HepG2 (cell line): ENCODE results near the gene NAPB. TPM values are rescaled to one million over a fixed set of nuclear protein-coding genes. Genes with fewer than 3 reads are reported as not detected.
A peak's percentile ranks its signal among the peaks of the same experiment; 100 is the strongest.

Source experiments
- ATF4 ChIP-seq, 2 experiments: fragments of 450-650 bp in 1 of 2; sonication (generic) in 1 of 2; formaldehyde crosslinking; IDR thresholded peaks; 2 replicates each; pipeline versions ENCODE4 v1.5.0 to v1.8.0; 2020 to 2022; ENCODE audit warnings: mild to moderate bottlenecking in 1 of 2, missing genetic modification reagents in 1 of 2
- BORCS8-MEF2B ChIP-seq: sonication (generic); formaldehyde crosslinking; IDR thresholded peaks from 2 replicates; pipeline ENCODE4 v1.8.0; 2022; ENCODE audit warnings: mild to moderate bottlenecking, missing genetic modification reagents
- FOXK1 ChIP-seq: sonication (generic); formaldehyde crosslinking; IDR thresholded peaks from 2 replicates; pipeline ENCODE4 v1.4.0; 2020; ENCODE audit warnings: low read depth, missing genetic modification reagents, borderline replicate concordance
- FOXP4 ChIP-seq: sonication (generic); formaldehyde crosslinking; IDR thresholded peaks from 2 replicates; pipeline ENCODE4 v1.4.0; 2020; ENCODE audit warnings: missing genetic modification reagents
- HHEX ChIP-seq: IDR thresholded peaks from 2 replicates; pipeline ENCODE4 v1.6.1; 2016; ENCODE audit warnings: control low read depth
- HNF1B ChIP-seq: sonication (generic); formaldehyde crosslinking; IDR thresholded peaks from 2 replicates; pipeline ENCODE4 v1.5.1; 2020; ENCODE audit warnings: mild to moderate bottlenecking, moderate library complexity, missing genetic modification reagents
- IRF2 ChIP-seq: IDR thresholded peaks from 2 replicates; pipeline ENCODE4 v1.6.1; 2018; ENCODE audit warnings: missing genetic modification reagents, missing compliant biosample characterization
- KLF16 ChIP-seq, 2 experiments: sonication (generic) in 1 of 2; formaldehyde crosslinking in 1 of 2; IDR thresholded peaks; 2 replicates each; pipeline versions ENCODE4 v1.6.1 to v1.8.0; 2016 to 2023; ENCODE audit warnings: missing genetic modification reagents in 2 of 2, missing compliant biosample characterization in 1 of 2
- NKX3-1 ChIP-seq: sonication (generic); formaldehyde crosslinking; IDR thresholded peaks from 2 replicates; pipeline ENCODE4 v1.5.0; 2020; ENCODE audit warnings: missing genetic modification reagents
- PAWR ChIP-seq: sonication (generic); formaldehyde crosslinking; IDR thresholded peaks from 2 replicates; pipeline ENCODE4 v1.4.0; 2020; ENCODE audit warnings: missing genetic modification reagents, mild to moderate bottlenecking, borderline replicate concordance
- PAXIP1 ChIP-seq: sonication (generic); formaldehyde crosslinking; conservative IDR thresholded peaks from 2 replicates; pipeline ENCODE4 v1.4.0; 2020; ENCODE audit warnings: mild to moderate bottlenecking, missing genetic modification reagents, moderate library complexity
- PPARG ChIP-seq: conservative IDR thresholded peaks from 2 replicates; pipeline ENCODE4 v1.6.1; 2016; ENCODE audit warnings: missing biosample characterization, missing genetic modification reagents
- TGIF2 ChIP-seq: IDR thresholded peaks from 2 replicates; pipeline ENCODE4 v1.6.1; 2016; ENCODE audit warnings: control low read depth, missing compliant biosample characterization
- ZNF225 ChIP-seq: sonication (generic); formaldehyde crosslinking; IDR thresholded peaks from 2 replicates; pipeline ENCODE4 v1.4.0; 2020; ENCODE audit warnings: mild to moderate bottlenecking, missing genetic modification reagents
- ZNF326 ChIP-seq: sonication (generic); formaldehyde crosslinking; IDR thresholded peaks from 2 replicates; pipeline ENCODE4 v1.4.0; 2020; ENCODE audit warnings: missing genetic modification reagents, borderline replicate concordance
- ZXDC ChIP-seq: sonication (generic); formaldehyde crosslinking; IDR thresholded peaks from 2 replicates; pipeline ENCODE4 v1.5.0; 2020; ENCODE audit warnings: mild to moderate bottlenecking, missing genetic modification reagents
- polyA plus RNA-seq, 8 experiments: library from polyadenylated mRNA; depleted of rRNA in 3 of 8; stranded (reverse) in 7 of 8; unstranded in 1 of 8; fragments of >200 nt; fragmentation: Illumina TruSeq in 4 of 8; extraction: Trizol in 4 of 8; gene quantifications; 2 replicates each; pipeline versions ENCODE4 v1.2.1 to v1.2.3, GENCODE V29; 2011 to 2016; ENCODE audit warnings: low read depth in 4 of 8, missing spikeins in 1 of 8, mixed read lengths in 1 of 8; ENCODE audit not compliant: insufficient read depth in 1 of 8
- total RNA-seq, 5 experiments: library from RNA; depleted of rRNA; stranded (reverse); fragments of >200 nt; fragmentation: Illumina TruSeq; extraction: Trizol; gene quantifications; 2 replicates each; pipeline ENCODE4 v1.2.3, GENCODE V29; 2016; ENCODE audit warnings: low read depth in 1 of 5

NAPB gene
- total and polyA plus RNA-seq, 2 of the 13 experiments (the other 11 are each of a cell fraction or from before 2014, with no cell fraction given): 15.2 to 16.1 TPM

GRCh38 chr20:23412026-23412425 is 9.3 kb downstream of the NAPB start (continued):
- TF ChIP-seq PAXIP1 (no peak), ZXDC (CRISPR knock-in tag) (no peak), NKX3-1 (no peak), BORCS8-MEF2B (CRISPR knock-in tag) (no peak), HNF1B (no peak), ZNF225 (CRISPR knock-in tag) (no peak), KLF16 (CRISPR knock-in tag; IDR thresholded peaks at IDR 0.05) (0 out of 4 replicates have a peak, but pooled peaks of 1 of the 2 experiments have one; percentile 45), ZNF326 (CRISPR knock-in tag) (no peak), FOXP4 (CRISPR knock-in tag) (peak; percentile 64; the same call in 1 of the 2 replicates), PPARG (CRISPR knock-in tag) (0 out of 2 replicates have a peak, but pooled peaks have one; percentile 20), TGIF2 (CRISPR knock-in tag) (peak; percentile 60; the same call in 1 of the 2 replicates), ATF4 (CRISPR knock-in tag; IDR thresholded peaks at IDR 0.05) (peak in 1 of 2 experiments; percentile 34; a peak in 1 of 4 replicates), PAWR (CRISPR knock-in tag) (no peak), HHEX (CRISPR knock-in tag) (0 out of 2 replicates have a peak, but pooled peaks have one; percentile 16), FOXK1 (CRISPR knock-in tag) (peak; percentile 91; the same call in 1 of the 2 replicates), IRF2 (CRISPR knock-in tag) (peak; percentile 66; the same call in 1 of the 2 replicates)
